B cell (primary cell): ENCODE measurements around the gene HUS1. TPM values are rescaled to one million over a fixed set of nuclear protein-coding genes. Genes with fewer than 3 reads are reported as not detected.

Experiments used
- ATAC-seq: fragments of 200-7000 bp; cut with Tn5 transposase; one replicate; pipeline ENCODE4 v1.10.0; 2021; ENCODE audit warnings: low read depth, mild to moderate bottlenecking, moderate number of reproducible peaks, moderate library complexity
- CTCF ChIA-PET: fragments of 350-600 bp; sonication (Branson Sonifier 250); formaldehyde crosslinking; loops from one replicate; lab custom pipeline; 2021; ENCODE audit warnings: antibody characterized with exemption, inconsistent platforms; lab: Charles Lee
- POLR2A ChIA-PET: fragments of 350-600 bp; sonication (Branson Sonifier 250); formaldehyde crosslinking; loops from one replicate; lab custom pipeline; 2021; ENCODE audit warnings: antibody characterized with exemption; lab: Charles Lee
- DNase-seq: peaks from one replicate; pipeline ENCODE4 v3.0.0; 2013
- H2AFZ ChIP-seq: 2 replicates; pipeline ENCODE4 v1.6.1; 2012; ENCODE audit warnings: mild to moderate bottlenecking, low read depth, low read length; ENCODE audit not compliant: insufficient read depth, poor library complexity, severe bottlenecking
- H3K27ac ChIP-seq, 2 donors: 1 replicate in 1 of 2; 2 replicates in 1 of 2; pipeline ENCODE4 v1.5.1; 2012 to 2013; ENCODE audit warnings: low read length in 2 of 2, mild to moderate bottlenecking in 2 of 2, moderate library complexity in 1 of 2
- H3K27me3 ChIP-seq, 4 experiments: fragments of 200-600 bp in 1 of 4; sonication (generic) in 1 of 4; replicated peaks in 1 of 4; 1 replicate in 2 of 4; 2 replicates in 2 of 4; pipeline versions ENCODE4 v1.6.1 to v1.7.0; 2013 to 2016; ENCODE audit warnings: low read length in 3 of 4, mild to moderate bottlenecking in 2 of 4, mixed read lengths in 1 of 4, moderate library complexity in 1 of 4; ENCODE audit not compliant: insufficient read depth in 4 of 4, control insufficient read depth in 3 of 4; ENCODE audit errors: control extremely low read depth in 1 of 4
- H3K36me3 ChIP-seq, 2 experiments: replicated peaks in 1 of 2; 1 replicate in 1 of 2; 2 replicates in 1 of 2; pipeline versions ENCODE4 v1.6.1 to v1.7.1; 2013; ENCODE audit warnings: low read length in 1 of 2; ENCODE audit not compliant: insufficient read depth in 2 of 2, control insufficient read depth in 1 of 2; ENCODE audit errors: control extremely low read depth in 1 of 2, extremely low read depth in 1 of 2
- H3K4me1 ChIP-seq, 2 donors: fragments of 200-600 bp in 1 of 2; sonication (generic) in 1 of 2; 1 replicate in 1 of 2; 2 replicates in 1 of 2; pipeline versions ENCODE4 v1.5.1 to v1.6.1; 2013 to 2017; ENCODE audit warnings: low read length in 2 of 2; ENCODE audit not compliant: control insufficient read depth in 2 of 2, insufficient read depth in 2 of 2
- H3K4me2 ChIP-seq: replicated peaks from 2 replicates; pipeline ENCODE3; 2012; ENCODE audit warnings: mild to moderate bottlenecking, low read depth, low read length; ENCODE audit not compliant: poor library complexity, severe bottlenecking
- H3K4me3 ChIP-seq, 5 experiments: fragments of 200-600 bp in 1 of 5; sonication (generic) in 1 of 5; 1 replicate in 3 of 5; 2 replicates in 2 of 5; pipeline versions ENCODE4 v1.5.1 to v1.7.0; 2011 to 2016; ENCODE audit warnings: low read length in 4 of 5, mild to moderate bottlenecking in 4 of 5, low read depth in 2 of 5, control low read depth in 1 of 5, moderate library complexity in 1 of 5; ENCODE audit not compliant: insufficient read depth in 1 of 5; ENCODE audit errors: control extremely low read depth in 1 of 5, extremely low read depth in 1 of 5
- H3K79me2 ChIP-seq: fragments of 200-600 bp; sonication (generic); one replicate; pipeline ENCODE4 v1.6.0; 2016; ENCODE audit warnings: low read length; ENCODE audit not compliant: control insufficient read depth, insufficient read depth
- H3K9ac ChIP-seq: fragments of 200-600 bp; sonication (generic); 2 replicates; pipeline ENCODE4 v1.6.1; 2017; ENCODE audit warnings: mild to moderate bottlenecking, low read length, moderate library complexity
- H3K9me3 ChIP-seq, 3 donors: one replicate each; pipeline versions ENCODE4 v1.6.1 to v1.7.1; 2013; ENCODE audit warnings: low read length in 2 of 3; ENCODE audit not compliant: control insufficient read depth in 2 of 3, insufficient read depth in 1 of 3; ENCODE audit errors: control extremely low read depth in 1 of 3
- H4K20me1 ChIP-seq: 2 replicates; pipeline ENCODE4 v1.6.0; 2012; ENCODE audit warnings: mild to moderate bottlenecking, low read length; ENCODE audit not compliant: insufficient read depth, control insufficient read depth, poor library complexity, severe bottlenecking
- H3K27ac Mint-ChIP-seq: one replicate; pipeline ENCODE4 v1.8.0; 2021; ENCODE audit warnings: mixed read lengths
- H3K27me3 Mint-ChIP-seq: one replicate; pipeline ENCODE4 v1.8.0; 2021; ENCODE audit warnings: mixed read lengths
- H3K4me1 Mint-ChIP-seq: one replicate; pipeline ENCODE4 v1.8.0; 2021; ENCODE audit warnings: mixed read lengths
- H3K4me3 Mint-ChIP-seq: one replicate; pipeline ENCODE4 v1.8.0; 2021; ENCODE audit warnings: mixed read lengths
- H3K9me3 Mint-ChIP-seq: one replicate; pipeline ENCODE4 v1.8.0; 2022; ENCODE audit warnings: mixed read lengths; ENCODE audit not compliant: insufficient read depth
- CTCF ChIP-seq: fragments of 200-600 bp; IDR thresholded peaks from one replicate; pipeline ENCODE4 v1.8.0; 2022; ENCODE audit warnings: antibody characterized with exemption, mild to moderate bottlenecking
- EZH2 ChIP-seq: IDR thresholded peaks from 2 replicates; pipeline ENCODE4 v1.6.1; 2012; ENCODE audit warnings: borderline replicate concordance, low read depth, mild to moderate bottlenecking, moderate library complexity, low read length; ENCODE audit not compliant: insufficient read depth, poor library complexity, severe bottlenecking
- WGBS: methylation state at CpG from one replicate; pipeline ENCODE4 v1.1.5; 2013; ENCODE audit warnings: missing lambda C conversion rate; ENCODE audit not compliant: insufficient coverage; 5-methylcytosine and 5-hydroxymethylcytosine counted together
- intact Hi-C: fragments of 100-400 bp; cut with micrococcal nuclease; formaldehyde crosslinking; loops from one replicate; pipeline ENCODE4 v1.10.0; 2022
- polyA plus RNA-seq: library from polyadenylated mRNA; depleted of rRNA; stranded (reverse); fragments of >200 nt; gene quantifications from 2 replicates; pipeline ENCODE4 v1.2.3, GENCODE V29; 2012
- total RNA-seq, 2 donors: library from RNA; stranded (reverse); fragments of 120-200 nt in 1 of 2; gene quantifications; 1 replicate in 1 of 2; 2 replicates in 1 of 2; pipeline versions ENCODE4 v1.2.3 to v1.2.4, GENCODE V29; 2013 to 2022

The HUS1 gene
- total and polyA plus RNA-seq, 2 donors (not counting 1 experiment from before 2014, with no cell fraction given), result 37.7 to 61.6 TPM

GRCh38 chr7:47950714-47951113, 28.7 kb downstream of the HUS1 start:
- Histone ChIP-seq H3K9ac (no peak overlapping the region), H2AFZ (no peak overlapping the region), H3K4me2 (no peak overlapping the region), H3K4me3 (no peak overlapping the region), H3K27me3 (no peaks in the 10 kb centered on the region), H3K36me3 (peaks cover 0 to 6% of the 10 kb centered on the region in 2 experiments), H3K79me2 (no peaks in the 10 kb centered on the region), H3K27ac (no peak overlapping the region), H4K20me1 (no peaks in the 10 kb centered on the region), H3K9me3 (no peaks in the 10 kb centered on the region), H3K4me1 (no peaks in the 10 kb centered on the region)
- Mint-ChIP-seq H3K4me3 (no peak overlapping the region), H3K9me3 (no peaks in the 10 kb centered on the region), H3K27ac (no peak overlapping the region), H3K27me3 (no peaks in the 10 kb centered on the region), H3K4me1 (no peaks in the 10 kb centered on the region)
- WGBS, result 94% methylated on average over 6 of the region's 11 CpGs
- intact Hi-C loops, result no loop called here
- POLR2A ChIA-PET, result no interaction called here
- no peak for DNase-seq
- no peak for ATAC-seq
- CTCF ChIA-PET, result interaction anchor here (0.7 kb wide), 1 partner anchor 40 kb away, joined by 3 read pairs; no protein-coding TSS in a partner anchor
- no peak for TF ChIP-seq CTCF
- no peak for TF ChIP-seq EZH2

GRCh38 chr7:47949703-47950102, 29.7 kb downstream of the HUS1 start:
- no peak overlapping the region for H3K4me3 ChIP-seq
- POLR2A ChIA-PET, result interaction anchor here (0.5 kb wide), 1 partner anchor 128 kb away, joined by 6 read pairs; no protein-coding TSS in a partner anchor
- H3K9me3 ChIP-seq, result no peaks in the 10 kb centered on the region
- no peaks in the 10 kb centered on the region for H3K79me2 ChIP-seq
- 92% methylated on average over 4 of the region's 4 CpGs for WGBS
- H4K20me1 ChIP-seq, result no peaks in the 10 kb centered on the region
- no peak overlapping the region for H3K9ac ChIP-seq
- DNase-seq (no peak), ATAC-seq (no peak)
- CTCF ChIA-PET, result interaction anchor here (1.7 to 1.8 kb wide), 2 partner anchors 161 to 684 kb away, joined by 5 to 6 read pairs; no protein-coding TSS in a partner anchor
- Mint-ChIP-seq H3K27me3 (no peaks in the 10 kb centered on the region), H3K4me3 (no peak overlapping the region), H3K27ac (no peak overlapping the region), H3K4me1 (no peaks in the 10 kb centered on the region), H3K9me3 (no peaks in the 10 kb centered on the region)
- no peak overlapping the region for H3K4me2 ChIP-seq
- no peak for TF ChIP-seq EZH2
- no peak for TF ChIP-seq CTCF
- intact Hi-C loops, result loop anchor here (10.0 kb wide), 1 partner anchor 1215 kb away; no protein-coding TSS in a partner anchor
- peaks cover 0 to 2% of the 10 kb centered on the region in 2 experiments for H3K36me3 ChIP-seq
- H2AFZ ChIP-seq, result no peak overlapping the region
- H3K4me1 ChIP-seq, result no peaks in the 10 kb centered on the region
- H3K27ac ChIP-seq, result no peak overlapping the region
- H3K27me3 ChIP-seq, result no peaks in the 10 kb centered on the region
